Fibroblast of villous mesenchyme (primary cell): ENCODE results near the gene MPC2. TPM values are rescaled to one million over a fixed set of nuclear protein-coding genes. Genes with fewer than 3 reads are reported as not detected.
A peak's percentile ranks its signal among the peaks of the same experiment; 100 is the strongest.
"Not testable (repeated sequence)": the region's sequence is repeated elsewhere in the genome, so short reads cannot be mapped to it uniquely, and the experiment has no call there.

ENCODE experiments used
- DNase-seq: peaks from one replicate; pipeline ENCODE4 v3.0.0-alpha.2; 2010; ENCODE audit warnings: low read depth
- H3K4me3 ChIP-seq: 2 replicates; pipeline ENCODE4 v1.5.1; 2011; ENCODE audit warnings: low read depth, mild to moderate bottlenecking, low read length
- CTCF ChIP-seq: IDR thresholded peaks from 2 replicates; pipeline ENCODE4 v1.5.1; 2012; ENCODE audit warnings: low read depth, mild to moderate bottlenecking, low read length; ENCODE audit not compliant: insufficient read depth
- total RNA-seq: library from RNA; depleted of rRNA; stranded (reverse); fragments of >200 nt; gene quantifications from 2 replicates; pipeline ENCODE4 v1.2.3, GENCODE V29; 2012

MPC2 gene
- total RNA-seq, 1 donor: 33.7 TPM

- no peak for TF ChIP-seq CTCF
- no peak overlapping the region for H3K4me3 ChIP-seq
- no peak for DNase-seq
These were observed 56.3 kb downstream of the MPC2 start for GRCh38 chr1:167880580-167881021.

GRCh38 chr1:167879508-167879907 is 57.4 kb downstream of the MPC2 start:
- no peak for TF ChIP-seq CTCF
- no peak overlapping the region for H3K4me3 ChIP-seq
- DNase-seq: no peak

- TF ChIP-seq CTCF: no peak
- DNase-seq: no peak
- H3K4me3 ChIP-seq: no peak overlapping the region
These were observed 58.3 kb downstream of the MPC2 start for GRCh38 chr1:167878372-167879160.

- DNase-seq: no peak
- no peak for TF ChIP-seq CTCF
- no peak overlapping the region for H3K4me3 ChIP-seq
These were observed 60.2 kb downstream of the MPC2 start for GRCh38 chr1:167876597-167877175.

- TF ChIP-seq CTCF: no peak
- DNase-seq: peak; percentile 28
- H3K4me3 ChIP-seq: no peak overlapping the region
These were observed 65.5 kb downstream of the MPC2 start for GRCh38 chr1:167871331-167871730.

- peak overlapping the region; percentile 9 for H3K4me3 ChIP-seq
- peak; percentile 43 for DNase-seq
These were observed 67.5 kb downstream of the MPC2 start for GRCh38 chr1:167869157-167870001.

- H3K4me3 ChIP-seq, DNase-seq: not testable (repeated sequence)
These were observed 70.0 kb downstream of the MPC2 start for GRCh38 chr1:167866739-167867414.

Other genes with a start within 250 kb of the MPC2 start
- 163 and 358 TPM in 2 replicates for gene MPZL1, start 215.1 kb downstream of the MPC2 start, total RNA-seq
- gene ADCY10, start 22.9 kb downstream of the MPC2 start, total RNA-seq: under 0.01 TPM in 1 of 2 replicates, not detected in the other
- 58.0 and 73.4 TPM in 2 replicates for gene DCAF6, start 389 bp downstream of the MPC2 start, total RNA-seq
- 11.3 and 13.0 TPM in 2 replicates for gene GPR161, start 199.9 kb upstream of the MPC2 start, total RNA-seq
- 28.7 and 45.3 TPM in 2 replicates for gene TIPRL, start 241.9 kb upstream of the MPC2 start, total RNA-seq